Keratinocyte (primary cell): ENCODE measurements around the gene WFDC10B. TPM values are rescaled to one million over a fixed set of nuclear protein-coding genes. Genes with fewer than 3 reads are reported as not detected.

Experiments
- DNase-seq: peaks from one replicate; pipeline ENCODE4 v3.0.0-alpha.2; 2011; ENCODE audit warnings: low read depth, missing footprints, low spot score
- FAIRE-seq: peaks from 2 replicates; lab custom pipeline; 2011; peaks lifted over from hg19 to GRCh38; lab: Jason Lieb, UNC
- H2AFZ ChIP-seq: 2 replicates; pipeline ENCODE4 v1.6.0; 2012; ENCODE audit warnings: low read length, control low read depth, inconsistent platforms; ENCODE audit not compliant: control insufficient read depth
- H3K27ac ChIP-seq: 2 replicates; pipeline ENCODE4 v1.5.1; 2011; ENCODE audit warnings: low read length; ENCODE audit not compliant: control insufficient read depth, insufficient read depth
- H3K27me3 ChIP-seq: 3 replicates; pipeline ENCODE4 v1.6.0; 2011; ENCODE audit warnings: low read length; ENCODE audit not compliant: control insufficient read depth, insufficient read depth; ENCODE audit errors: extremely low read depth
- H3K36me3 ChIP-seq, 2 experiments: 2 replicates in 1 of 2; 3 replicates in 1 of 2; pipeline ENCODE4 v1.5.1; 2011; ENCODE audit warnings: low read length in 2 of 2, mild to moderate bottlenecking in 1 of 2; ENCODE audit not compliant: control insufficient read depth in 2 of 2, insufficient read depth in 2 of 2; ENCODE audit errors: extremely low read depth in 1 of 2
- H3K4me1 ChIP-seq: 3 replicates; pipeline ENCODE4 v1.5.1; 2011; ENCODE audit warnings: low read length; ENCODE audit not compliant: control insufficient read depth, insufficient read depth; ENCODE audit errors: extremely low read depth
- H3K4me2 ChIP-seq: 3 replicates; pipeline ENCODE4 v1.6.0; 2011; ENCODE audit warnings: low read depth, low read length; ENCODE audit not compliant: control insufficient read depth, insufficient read depth; ENCODE audit errors: extremely low read depth
- H3K4me3 ChIP-seq, 3 experiments: fragments of 200-600 bp in 1 of 3; sonication (generic) in 1 of 3; 2 replicates in 2 of 3; 3 replicates in 1 of 3; pipeline ENCODE4 v1.5.1; 2011 to 2016; ENCODE audit warnings: low read length in 3 of 3, mild to moderate bottlenecking in 3 of 3, control low read depth in 2 of 3, inconsistent platforms in 1 of 3, low read depth in 1 of 3, mixed read lengths in 1 of 3, mixed run types in 1 of 3, moderate library complexity in 1 of 3; ENCODE audit not compliant: control insufficient read depth in 2 of 3, insufficient read depth in 2 of 3; ENCODE audit errors: extremely low read depth in 1 of 3
- H3K79me2 ChIP-seq: 2 replicates; pipeline ENCODE4 v1.6.0; 2012; ENCODE audit warnings: low read length; ENCODE audit not compliant: control insufficient read depth, insufficient read depth
- H3K9ac ChIP-seq: 3 replicates; pipeline ENCODE4 v1.6.0; 2011; ENCODE audit warnings: low read length; ENCODE audit not compliant: control insufficient read depth, insufficient read depth; ENCODE audit errors: extremely low read depth
- H3K9me1 ChIP-seq: 3 replicates; pipeline ENCODE4 v1.6.0; 2011; ENCODE audit warnings: low read length; ENCODE audit not compliant: control insufficient read depth, insufficient read depth; ENCODE audit errors: extremely low read depth
- H3K9me3 ChIP-seq: 2 replicates; pipeline ENCODE4 v1.5.1; 2012; ENCODE audit warnings: low read depth, low read length; ENCODE audit not compliant: control insufficient read depth
- H4K20me1 ChIP-seq: 3 replicates; pipeline ENCODE4 v1.6.0; 2011; ENCODE audit warnings: low read length; ENCODE audit not compliant: control insufficient read depth, insufficient read depth; ENCODE audit errors: extremely low read depth
- EZH2 ChIP-seq: IDR thresholded peaks from one replicate; pipeline ENCODE4 v1.6.1; 2012; ENCODE audit warnings: inconsistent platforms, mild to moderate bottlenecking, low read length, moderate library complexity
- dilution Hi-C: fragments of 300-500 bp; cut with MboI; formaldehyde crosslinking; loops from one replicate; pipeline ENCODE4 v1.7.0; 2020; ENCODE audit warnings: low sequenced_read_pairs; ENCODE audit not compliant: extremely low pct_ligation_motif_present
- polyA minus RNA-seq, 3 experiments: library from RNA; depleted of rRNA, polyadenylated mRNA; stranded (reverse); fragments of >200 nt; gene quantifications; 1 replicate in 1 of 3; 2 replicates in 1 of 3; 3 replicates in 1 of 3; pipeline ENCODE4 v1.2.3, GENCODE V29; 2011
- polyA plus RNA-seq, 5 experiments: library from polyadenylated mRNA; depleted of rRNA in 3 of 5; stranded (reverse) in 3 of 5; stranded (forward) in 1 of 5; unstranded in 1 of 5; fragments of >200 nt; gene quantifications; 1 replicate in 1 of 5; 2 replicates in 3 of 5; 3 replicates in 1 of 5; pipeline versions ENCODE4 v1.2.1 to v1.2.3, GENCODE V29; 2011 to 2012; ENCODE audit warnings: missing spikeins in 2 of 5, low read depth in 1 of 5, low replicate concordance in 1 of 5
- TF ChIP-seq, protein P1 (sequence below), 3 experiments: IDR thresholded peaks in 1 of 3; conservative IDR thresholded peaks in 1 of 3; optimal IDR thresholded peaks in 1 of 3; 2 replicates in 2 of 3; 3 replicates in 1 of 3; pipeline versions ENCODE3 to v1.5.1; 2011; ENCODE audit warnings: low read length in 3 of 3, mild to moderate bottlenecking in 3 of 3, moderate library complexity in 2 of 3, control low read depth in 1 of 3, inconsistent platforms in 1 of 3; ENCODE audit not compliant: insufficient read depth in 2 of 3; ENCODE audit errors: extremely low read depth in 1 of 3

WFDC10B gene
- polyA plus RNA-seq = 0.10 TPM in 1 of 3 replicates, not detected in the others
- polyA plus RNA-seq (2011; ENCODE audit: low read depth) = not detected
- polyA plus RNA-seq (2011; cell fraction: cytosol; rRNA removed) = not detected in 2 replicates
- polyA plus RNA-seq (2011; cell fraction: nucleus; rRNA removed) = not detected in 2 replicates
- not detected in 2 replicates for polyA plus RNA-seq (2012; ENCODE audit: low replicate concordance)
- not detected in 3 replicates for polyA minus RNA-seq
- not detected for polyA minus RNA-seq (2011; cell fraction: cytosol; rRNA and poly(A)+ RNA removed)
- not detected in 2 replicates for polyA minus RNA-seq (2011; cell fraction: nucleus; rRNA and poly(A)+ RNA removed)

DNA sequence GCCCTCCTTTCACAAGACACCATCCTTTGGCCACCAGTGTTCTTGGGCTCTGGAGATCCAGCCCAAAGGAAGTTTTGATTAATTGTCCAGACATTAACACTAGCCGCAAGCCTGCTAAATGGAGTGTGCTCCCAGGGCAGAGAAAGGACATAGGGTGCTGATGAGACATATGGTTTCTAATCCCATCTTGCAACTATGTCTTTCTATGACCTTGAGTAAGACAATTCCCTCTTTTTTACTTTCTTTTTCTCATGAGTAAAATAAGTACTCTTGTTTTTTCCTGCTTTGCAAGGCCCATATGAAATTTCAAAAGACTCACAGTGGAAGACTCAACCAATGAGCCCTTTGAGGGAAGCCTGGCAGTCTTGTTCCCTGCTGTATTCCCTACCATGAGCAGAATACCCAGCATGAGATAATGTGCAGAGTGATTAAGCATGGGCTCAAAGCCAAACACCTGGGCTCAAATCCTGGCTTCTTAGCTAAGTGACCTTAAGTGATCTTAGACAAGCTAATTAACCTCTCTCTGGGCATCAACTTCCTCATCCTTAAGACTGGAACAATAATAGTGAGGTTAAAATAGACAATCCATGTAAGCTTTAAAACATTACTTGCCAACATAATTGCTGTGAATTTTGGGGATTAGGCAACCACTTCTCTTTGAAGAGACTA, at the start of gene WFDC10B:
TSS of gene WFDC10B (minus strand) at position 51 of the 669 bp plus-strand sequence. CDS start 19,027 bp downstream, outside the sequence.
- Histone ChIP-seq H3K4me3 (no peak within 1 kb of the TSS), H3K27me3 (peaks cover 3% of the 10 kb centered on the region), H2AFZ (no peak within 1 kb of the TSS), H3K9me3 (no peaks in the 10 kb centered on the region), H3K4me1 (no peaks in the 10 kb centered on the region), H3K36me3 (no peaks in the 10 kb centered on the region), H3K4me2 (no peak within 1 kb of the TSS), H3K79me2 (no peaks in the 10 kb centered on the region), H4K20me1 (no peaks in the 10 kb centered on the region), H3K9me1 (no peaks in the 10 kb centered on the region), H3K27ac (no peak within 1 kb of the TSS), H3K9ac (no peak within 1 kb of the TSS)
- FAIRE-seq (no peak), DNase-seq (no peak)
- TF ChIP-seq, protein P1, sequence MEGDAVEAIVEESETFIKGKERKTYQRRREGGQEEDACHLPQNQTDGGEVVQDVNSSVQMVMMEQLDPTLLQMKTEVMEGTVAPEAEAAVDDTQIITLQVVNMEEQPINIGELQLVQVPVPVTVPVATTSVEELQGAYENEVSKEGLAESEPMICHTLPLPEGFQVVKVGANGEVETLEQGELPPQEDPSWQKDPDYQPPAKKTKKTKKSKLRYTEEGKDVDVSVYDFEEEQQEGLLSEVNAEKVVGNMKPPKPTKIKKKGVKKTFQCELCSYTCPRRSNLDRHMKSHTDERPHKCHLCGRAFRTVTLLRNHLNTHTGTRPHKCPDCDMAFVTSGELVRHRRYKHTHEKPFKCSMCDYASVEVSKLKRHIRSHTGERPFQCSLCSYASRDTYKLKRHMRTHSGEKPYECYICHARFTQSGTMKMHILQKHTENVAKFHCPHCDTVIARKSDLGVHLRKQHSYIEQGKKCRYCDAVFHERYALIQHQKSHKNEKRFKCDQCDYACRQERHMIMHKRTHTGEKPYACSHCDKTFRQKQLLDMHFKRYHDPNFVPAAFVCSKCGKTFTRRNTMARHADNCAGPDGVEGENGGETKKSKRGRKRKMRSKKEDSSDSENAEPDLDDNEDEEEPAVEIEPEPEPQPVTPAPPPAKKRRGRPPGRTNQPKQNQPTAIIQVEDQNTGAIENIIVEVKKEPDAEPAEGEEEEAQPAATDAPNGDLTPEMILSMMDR (optimal IDR thresholded peaks at IDR 0.05 in 1 of 3, IDR thresholded peaks at IDR 0.05 in 1 of 3, conservative IDR thresholded peaks at IDR 0.05 in 1 of 3; ENCODE audit: extremely low read depth in 1 of 3, insufficient read depth in 2 of 3, low read length in 3 of 3) = no peak
- no peak for TF ChIP-seq EZH2
- dilution Hi-C loops = no loop called here

DNA sequence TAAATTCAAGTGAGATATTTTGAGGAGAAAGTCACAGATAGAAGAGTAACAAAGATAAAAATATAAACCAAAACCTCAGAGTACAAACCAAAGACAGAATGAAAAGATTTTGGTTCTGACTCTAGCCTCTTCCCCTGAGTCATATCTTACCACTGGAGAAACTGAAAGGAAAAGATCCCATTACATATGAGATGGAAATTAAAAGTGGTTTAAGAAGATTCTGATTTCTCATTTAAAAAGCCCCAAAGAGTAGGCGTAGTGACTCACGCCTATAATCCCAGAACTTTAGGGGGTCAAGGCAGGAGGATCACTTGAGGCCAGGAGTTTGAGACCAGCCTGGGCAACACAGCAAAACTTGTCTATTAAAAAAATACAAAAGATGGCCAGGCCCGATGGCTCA, 47.9 kb upstream of the WFDC10B start:
- no peaks in the 10 kb centered on the region for H3K79me2 ChIP-seq
- dilution Hi-C loops = no loop called here
- H3K4me1 ChIP-seq = no peaks in the 10 kb centered on the region
- H2AFZ ChIP-seq = no peak overlapping the region
- H3K36me3 ChIP-seq = no peaks in the 10 kb centered on the region
- no peak overlapping the region for H3K4me3 ChIP-seq
- H3K27me3 ChIP-seq = no peaks in the 10 kb centered on the region
- no peaks in the 10 kb centered on the region for H3K9me3 ChIP-seq
- no peak overlapping the region for H3K27ac ChIP-seq
- no peak overlapping the region for H3K4me2 ChIP-seq
- TF ChIP-seq EZH2 = no peak
- H4K20me1 ChIP-seq = no peaks in the 10 kb centered on the region
- no peaks in the 10 kb centered on the region for H3K9me1 ChIP-seq
- FAIRE-seq = no peak
- DNase-seq = no peak
- H3K9ac ChIP-seq = no peak overlapping the region
